GM18868 (cell line): Measurements from ENCODE around the gene TNFAIP6.
"Not testable (repeated sequence)": the region's sequence is repeated elsewhere in the genome, so short reads cannot be mapped to it uniquely, and the experiment has no call there.

Experiments used
- ATAC-seq: cut with Tn5 transposase; IDR thresholded peaks from one replicate; pipeline ENCODE4 v1.9.1; 2021; ENCODE audit warnings: mild to moderate bottlenecking, moderate library complexity; ENCODE audit not compliant: unreplicated experiment

The TNFAIP6 gene

GRCh38 chr2:151410485-151410834, 53.1 kb downstream of the TNFAIP6 start:
- ATAC-seq = peak; percentile 43

GRCh38 chr2:151417650-151418049, 60.3 kb downstream of the TNFAIP6 start:
- no peak for ATAC-seq

GRCh38 chr2:151421681-151422080, 64.3 kb downstream of the TNFAIP6 start:
- ATAC-seq = not testable (repeated sequence)

- ATAC-seq = peak; percentile 84
Measured at GRCh38 chr2:151422917-151423439, 65.6 kb downstream of the TNFAIP6 start.

- no peak for ATAC-seq
Measured at GRCh38 chr2:151423760-151424159, 66.4 kb downstream of the TNFAIP6 start.
